NT2/D1 (cell line): ENCODE data around the gene SCAMP2.

Source experiments
- SUZ12 ChIP-seq: IDR thresholded peaks from 2 replicates; pipeline ENCODE4 v1.6.1; 2011; ENCODE audit not compliant: insufficient read length, insufficient read depth; ENCODE audit errors: extremely low read depth
- YY1 ChIP-seq: IDR thresholded peaks from 2 replicates; pipeline ENCODE4 v1.6.1; 2011; ENCODE audit not compliant: insufficient read length, insufficient read depth
- ZNF274 ChIP-seq: IDR thresholded peaks from 2 replicates; pipeline ENCODE4 v1.6.1; 2011; ENCODE audit warnings: mild to moderate bottlenecking, low read depth, low read length

DNA sequence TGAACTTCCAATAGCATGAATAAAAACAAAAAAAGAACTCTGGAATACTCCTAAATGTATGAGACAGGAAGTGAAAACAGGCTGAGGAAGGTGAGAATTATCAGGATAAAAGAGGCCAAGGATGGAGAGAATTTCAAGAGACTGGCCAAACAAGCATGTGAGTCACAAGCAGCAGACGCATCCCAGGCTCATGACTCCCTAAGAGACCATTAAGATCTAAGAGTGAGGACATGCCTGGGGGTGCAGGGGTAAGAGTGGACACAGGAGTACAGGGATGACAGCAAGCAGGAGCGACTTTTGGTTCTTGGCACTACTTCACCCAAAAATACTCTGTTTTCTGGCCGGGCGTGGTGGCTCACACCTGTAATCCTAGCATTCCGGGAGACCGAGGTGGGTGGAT, 7.1 kb downstream of the SCAMP2 start:
- no peak for TF ChIP-seq SUZ12
- no peak for TF ChIP-seq YY1
- TF ChIP-seq ZNF274, result no peak
